GM18907 (cell line): ENCODE results near the gene PSMD1.
"Not testable (repeated sequence)": the region's sequence is repeated elsewhere in the genome, so short reads cannot be mapped to it uniquely, and the experiment has no call there.

ENCODE experiments used
- ATAC-seq: cut with Tn5 transposase; IDR thresholded peaks from one replicate; pipeline ENCODE4 v1.9.1; 2021; ENCODE audit warnings: mild to moderate bottlenecking, moderate library complexity; ENCODE audit not compliant: unreplicated experiment

The PSMD1 gene

GRCh38 chr2:231056453-231057416, at the start of gene PSMD1:
TSS of gene PSMD1 (plus strand) at chr2:231056867. CDS start at chr2:231057026, 159 bp downstream.
- peak; percentile 80 for ATAC-seq

- ATAC-seq: no peak
Measured at GRCh38 chr2:231007286-231008098, 49.2 kb upstream of the PSMD1 start.

GRCh38 chr2:231008131-231008530, 48.5 kb upstream of the PSMD1 start:
- no peak for ATAC-seq

GRCh38 chr2:231009236-231009919, 47.3 kb upstream of the PSMD1 start:
- no peak for ATAC-seq

GRCh38 chr2:231010201-231010730, 46.4 kb upstream of the PSMD1 start:
- no peak for ATAC-seq

GRCh38 chr2:231011526-231011925, 45.1 kb upstream of the PSMD1 start:
- no peak for ATAC-seq

- ATAC-seq: no peak
Measured at GRCh38 chr2:231012463-231012862, 44.2 kb upstream of the PSMD1 start.

GRCh38 chr2:231013820-231014219, 42.8 kb upstream of the PSMD1 start:
- ATAC-seq: no peak

GRCh38 chr2:231015478-231015877, 41.2 kb upstream of the PSMD1 start:
- ATAC-seq: no peak

GRCh38 chr2:231015926-231016325, 40.7 kb upstream of the PSMD1 start:
- ATAC-seq: no peak

GRCh38 chr2:231016566-231017230, 40.0 kb upstream of the PSMD1 start:
- ATAC-seq: no peak

- no peak for ATAC-seq
Measured at GRCh38 chr2:231017231-231017598, 39.5 kb upstream of the PSMD1 start.

- ATAC-seq: no peak
Measured at GRCh38 chr2:231018184-231018583, 38.5 kb upstream of the PSMD1 start.

GRCh38 chr2:231025059-231025458, 31.6 kb upstream of the PSMD1 start:
- ATAC-seq: not testable (repeated sequence)

GRCh38 chr2:231028889-231029288, 27.8 kb upstream of the PSMD1 start:
- ATAC-seq: no peak

GRCh38 chr2:231029563-231029962, 27.1 kb upstream of the PSMD1 start:
- ATAC-seq: no peak

- no peak for ATAC-seq
Measured at GRCh38 chr2:231030725-231031124, 25.9 kb upstream of the PSMD1 start.

- ATAC-seq: no peak
Measured at GRCh38 chr2:231032575-231033140, 24.0 kb upstream of the PSMD1 start.

- ATAC-seq: no peak
Measured at GRCh38 chr2:231033147-231034132, 23.2 kb upstream of the PSMD1 start.
